Activated T-cell treated with anti-CD3 and anti-CD28 coated beads for 1 hour (primary cell): ENCODE results near the gene SPATA31C1.
"Not testable (repeated sequence)": the region's sequence is repeated elsewhere in the genome, so short reads cannot be mapped to it uniquely, and the experiment has no call there.

Experiments
- DNase-seq: peaks from one replicate; pipeline ENCODE4 v3.0.0-alpha.2; 2020; ENCODE audit warnings: low read depth

SPATA31C1 gene

GRCh38 chr9:87917662-87918061 lies at the start of gene SPATA31C1:
Gene SPATA31C1, plus strand, starts transcription at chr9:87917962.
- not testable (repeated sequence) for DNase-seq

- DNase-seq: no peak
Measured at GRCh38 chr9:87868175-87868574, 49.6 kb upstream of the SPATA31C1 start.

- no peak for DNase-seq
Measured at GRCh38 chr9:87868635-87869034, 49.1 kb upstream of the SPATA31C1 start.

GRCh38 chr9:87869082-87869481 lies 48.7 kb upstream of the SPATA31C1 start:
- DNase-seq: no peak

- no peak for DNase-seq
Measured at GRCh38 chr9:87871425-87872078, 46.2 kb upstream of the SPATA31C1 start.

- DNase-seq: no peak
Measured at GRCh38 chr9:87872079-87872624, 45.6 kb upstream of the SPATA31C1 start.

- DNase-seq: no peak
Measured at GRCh38 chr9:87873607-87874303, 44.0 kb upstream of the SPATA31C1 start.

- DNase-seq: no peak
Measured at GRCh38 chr9:87874304-87874623, 43.5 kb upstream of the SPATA31C1 start.

- DNase-seq: no peak
Measured at GRCh38 chr9:87875060-87875459, 42.7 kb upstream of the SPATA31C1 start.

- DNase-seq: no peak
Measured at GRCh38 chr9:87875831-87876545, 41.8 kb upstream of the SPATA31C1 start.

GRCh38 chr9:87876708-87877107 lies 41.1 kb upstream of the SPATA31C1 start:
- DNase-seq: no peak

- DNase-seq: no peak
Measured at GRCh38 chr9:87878989-87879511, 38.7 kb upstream of the SPATA31C1 start.

GRCh38 chr9:87880116-87880515 lies 37.6 kb upstream of the SPATA31C1 start:
- no peak for DNase-seq

- DNase-seq: no peak
Measured at GRCh38 chr9:87880683-87881082, 37.1 kb upstream of the SPATA31C1 start.

GRCh38 chr9:87882627-87883026 lies 35.1 kb upstream of the SPATA31C1 start, which contains the start of gene SPATA31E1:
Gene SPATA31E1, plus strand, starts transcription at chr9:87882877. Its CDS starts 15 bp downstream, at chr9:87882892.
- no peak for DNase-seq

GRCh38 chr9:87883274-87883673 lies 34.5 kb upstream of the SPATA31C1 start:
- DNase-seq: no peak

- DNase-seq: no peak
Measured at GRCh38 chr9:87883990-87884389, 33.8 kb upstream of the SPATA31C1 start.

GRCh38 chr9:87884578-87885459 lies 32.9 kb upstream of the SPATA31C1 start:
- no peak for DNase-seq

GRCh38 chr9:87885484-87886189 lies 32.1 kb upstream of the SPATA31C1 start:
- DNase-seq: no peak

- no peak for DNase-seq
Measured at GRCh38 chr9:87886210-87886932, 31.4 kb upstream of the SPATA31C1 start.
